D721Med (cell line): ENCODE data around the gene CDRT4.

Experiments used
- DNase-seq: peaks from one replicate; pipeline ENCODE4 v3.0.0; 2011; ENCODE audit warnings: low spot score; ENCODE audit not compliant: insufficient read length
- FAIRE-seq: peaks from 2 replicates; lab custom pipeline; 2011; peaks lifted over from hg19 to GRCh38; lab: Jason Lieb, UNC
- CTCF ChIP-seq: IDR thresholded peaks from 2 replicates; pipeline ENCODE4 v1.5.1; 2012; ENCODE audit warnings: mild to moderate bottlenecking, control low read depth; ENCODE audit not compliant: insufficient read depth; ENCODE audit errors: missing control alignments

CDRT4 gene

GRCh38 chr17:15404106-15405057, 63.0 kb downstream of the CDRT4 start:
- DNase-seq: no peak
- no peak for FAIRE-seq
- no peak for TF ChIP-seq CTCF

GRCh38 chr17:15403276-15403939, 64.0 kb downstream of the CDRT4 start:
- TF ChIP-seq CTCF: no peak
- FAIRE-seq (no peak), DNase-seq (no peak)

GRCh38 chr17:15399443-15399842, 68.0 kb downstream of the CDRT4 start:
- no peak for TF ChIP-seq CTCF
- FAIRE-seq: no peak
- DNase-seq: no peak

- no peak for FAIRE-seq
- no peak for TF ChIP-seq CTCF
- DNase-seq: no peak
Measured at GRCh38 chr17:15398736-15399331, 68.6 kb downstream of the CDRT4 start.

- no peak for TF ChIP-seq CTCF
- FAIRE-seq (no peak), DNase-seq (no peak)
Measured at GRCh38 chr17:15398291-15398690, 69.1 kb downstream of the CDRT4 start.

GRCh38 chr17:15397620-15398019, 69.8 kb downstream of the CDRT4 start:
- FAIRE-seq (no peak), DNase-seq (no peak)
- no peak for TF ChIP-seq CTCF
